Adrenal gland (tissue), 5 donors: ENCODE results near the gene PAX6.

Source experiments
- CTCF ChIP-seq, 6 experiments: fragments of 450-650 bp in 4 of 6; fragments of 200-600 bp in 2 of 6; sonication (generic) in 1 of 6; IDR thresholded peaks; 1 replicate in 5 of 6; 2 replicates in 1 of 6; pipeline versions ENCODE4 v1.5.1 to v1.8.0; 2016 to 2021; ENCODE audit warnings: antibody characterized with exemption in 6 of 6, mild to moderate bottlenecking in 2 of 6, moderate library complexity in 1 of 6
- POLR2A ChIP-seq, 2 donors: fragments of 450-650 bp; IDR thresholded peaks; one replicate each; pipeline ENCODE4 v1.6.1; 2017; ENCODE audit warnings: antibody characterized with exemption in 2 of 2, mild to moderate bottlenecking in 2 of 2, moderate library complexity in 1 of 2
- donor health status: DM: no; HTN: no; CAD: no.

GRCh38 chr11:31845331-31845730, 34.2 kb upstream of the PAX6 start:
- TF ChIP-seq CTCF (IDR thresholded peaks at IDR 0.05) (no peak), POLR2A (IDR thresholded peaks at IDR 0.05) (no peak)
